ENCODE measurements around the gene VIPR2. TPM values are rescaled to one million over a fixed set of nuclear protein-coding genes. Genes with fewer than 3 reads are reported as not detected.
"Not testable (repeated sequence)": the region's sequence is repeated elsewhere in the genome, so short reads cannot be mapped to it uniquely, and the experiment has no call there.

VIPR2 gene
- total and polyA plus RNA-seq, 2 experiments from 2014 or later = 2.2 to 2.4 TPM

DNA sequence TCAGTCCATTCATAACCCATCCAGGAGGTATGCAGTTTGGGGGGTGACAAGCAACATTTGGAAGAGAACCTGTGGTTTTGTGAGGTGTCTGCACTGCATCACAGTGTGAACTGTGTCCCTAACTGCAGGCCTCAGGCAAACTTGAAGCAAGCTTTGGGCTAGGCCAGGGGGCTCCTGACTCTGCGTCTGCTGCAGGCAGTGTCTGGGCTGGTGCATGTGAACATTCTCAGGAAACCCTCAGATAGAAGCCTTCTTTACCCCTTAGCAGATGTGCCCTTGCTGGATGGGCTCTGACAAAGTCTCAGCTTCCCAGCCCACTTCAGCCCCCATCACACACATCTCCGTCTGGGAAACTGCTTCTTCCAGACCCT lies 61.0 kb downstream of the VIPR2 start:
- Histone ChIP-seq H3K27ac (no peak overlapping the region), H3K4me3 (no peak overlapping the region), H3K36me3 (no peaks in the 10 kb centered on the region), H3K4me1 (ENCODE audit: low read depth) (no peaks in the 10 kb centered on the region), H3K9me3 (ENCODE audit: low read depth) (no peaks in the 10 kb centered on the region), H3K27me3 (no peaks in the 10 kb centered on the region)
- no peak for DNase-seq (ENCODE audit: low read depth in 1 of 2, low spot score in 1 of 2)
- TF ChIP-seq CTCF (IDR thresholded peaks at IDR 0.05; ENCODE audit: low read depth, low read length) = no peak

DNA sequence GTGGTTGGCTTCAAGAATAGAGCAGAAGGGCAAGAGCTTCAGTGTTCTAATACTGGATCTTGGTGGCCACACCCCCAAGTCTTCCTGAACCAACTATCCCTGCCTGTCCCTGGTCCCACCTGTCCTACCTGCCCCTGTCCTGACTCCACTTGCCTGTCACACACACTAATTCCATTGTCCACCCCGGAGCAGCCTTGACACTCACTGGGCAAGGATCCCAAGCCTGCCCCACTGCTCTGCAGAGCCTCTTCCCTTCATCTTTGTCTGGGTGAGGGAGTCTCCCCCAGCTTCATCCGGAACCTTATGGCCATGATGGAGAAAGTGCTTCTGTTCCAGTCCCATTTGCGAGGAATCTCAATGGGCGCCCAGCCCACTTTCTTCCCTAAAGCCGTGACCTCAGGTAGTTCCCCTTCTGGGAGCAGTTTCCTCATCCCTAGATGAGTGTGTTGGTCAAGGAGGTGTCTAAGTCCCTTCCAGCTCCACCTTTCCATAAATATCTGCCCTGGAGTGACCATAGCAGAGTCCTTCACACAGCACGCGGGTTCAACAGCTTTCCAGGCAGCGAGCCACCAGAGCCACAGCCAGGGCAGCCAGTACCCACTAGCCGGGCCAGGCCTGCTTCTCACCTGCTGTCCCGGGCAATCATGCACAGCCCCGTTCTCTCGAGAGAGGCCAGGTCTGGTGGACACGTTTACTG lies 61.5 kb downstream of the VIPR2 start:
- Histone ChIP-seq H3K27ac (no peak overlapping the region), H3K4me3 (no peak overlapping the region), H3K4me1 (ENCODE audit: low read depth) (no peaks in the 10 kb centered on the region), H3K9me3 (ENCODE audit: low read depth) (no peaks in the 10 kb centered on the region), H3K27me3 (no peaks in the 10 kb centered on the region), H3K36me3 (no peaks in the 10 kb centered on the region)
- DNase-seq (ENCODE audit: low read depth in 1 of 2, low spot score in 1 of 2) = no peak
- no peak for TF ChIP-seq CTCF (IDR thresholded peaks at IDR 0.05; ENCODE audit: low read depth, low read length)

- not testable (repeated sequence) for DNase-seq (ENCODE audit: low read depth in 1 of 2, low spot score in 1 of 2); H3K36me3 ChIP-seq; H3K4me1 ChIP-seq (ENCODE audit: low read depth); H3K9me3 ChIP-seq (ENCODE audit: low read depth); H3K4me3 ChIP-seq; H3K27me3 ChIP-seq; H3K27ac ChIP-seq
These were observed 62.6 kb downstream of the VIPR2 start for GRCh38 chr7:159082075-159082474.

GRCh38 chr7:159078911-159079270 lies 65.8 kb downstream of the VIPR2 start:
- Histone ChIP-seq H3K9me3 (ENCODE audit: low read depth) (no peaks in the 10 kb centered on the region), H3K27me3 (no peaks in the 10 kb centered on the region), H3K27ac (no peak overlapping the region), H3K4me1 (ENCODE audit: low read depth) (no peaks in the 10 kb centered on the region), H3K36me3 (no peaks in the 10 kb centered on the region), H3K4me3 (no peak overlapping the region)
- TF ChIP-seq CTCF (IDR thresholded peaks at IDR 0.05; ENCODE audit: low read depth, low read length) = no peak
- DNase-seq (ENCODE audit: low read depth in 1 of 2, low spot score in 1 of 2) = no peak

GRCh38 chr7:159078193-159078910 lies 66.3 kb downstream of the VIPR2 start:
- Histone ChIP-seq H3K9me3 (ENCODE audit: low read depth) (no peaks in the 10 kb centered on the region), H3K4me3 (no peak overlapping the region), H3K27ac (no peak overlapping the region), H3K4me1 (ENCODE audit: low read depth) (no peaks in the 10 kb centered on the region), H3K36me3 (no peaks in the 10 kb centered on the region), H3K27me3 (no peaks in the 10 kb centered on the region)
- TF ChIP-seq CTCF (IDR thresholded peaks at IDR 0.05; ENCODE audit: low read depth, low read length) = no peak
- no peak for DNase-seq (ENCODE audit: low read depth in 1 of 2, low spot score in 1 of 2)

GRCh38 chr7:159076333-159076732 lies 68.3 kb downstream of the VIPR2 start:
- Histone ChIP-seq H3K9me3 (ENCODE audit: low read depth) (no peaks in the 10 kb centered on the region), H3K27ac (no peak overlapping the region), H3K27me3 (no peaks in the 10 kb centered on the region), H3K4me3 (no peak overlapping the region), H3K4me1 (ENCODE audit: low read depth) (no peaks in the 10 kb centered on the region), H3K36me3 (no peaks in the 10 kb centered on the region)
- no peak for DNase-seq (ENCODE audit: low read depth in 1 of 2, low spot score in 1 of 2)
- TF ChIP-seq CTCF (IDR thresholded peaks at IDR 0.05; ENCODE audit: low read depth, low read length) = no peak

Data from cardiac muscle cell (in vitro differentiated cells and primary cell).